ENCODE measurements around the gene PRKCB. TPM values are rescaled to one million over a fixed set of nuclear protein-coding genes. Genes with fewer than 3 reads are reported as not detected.

PRKCB gene
- total RNA-seq, 1 experiment from 2014 or later = under 0.01 TPM

DNA sequence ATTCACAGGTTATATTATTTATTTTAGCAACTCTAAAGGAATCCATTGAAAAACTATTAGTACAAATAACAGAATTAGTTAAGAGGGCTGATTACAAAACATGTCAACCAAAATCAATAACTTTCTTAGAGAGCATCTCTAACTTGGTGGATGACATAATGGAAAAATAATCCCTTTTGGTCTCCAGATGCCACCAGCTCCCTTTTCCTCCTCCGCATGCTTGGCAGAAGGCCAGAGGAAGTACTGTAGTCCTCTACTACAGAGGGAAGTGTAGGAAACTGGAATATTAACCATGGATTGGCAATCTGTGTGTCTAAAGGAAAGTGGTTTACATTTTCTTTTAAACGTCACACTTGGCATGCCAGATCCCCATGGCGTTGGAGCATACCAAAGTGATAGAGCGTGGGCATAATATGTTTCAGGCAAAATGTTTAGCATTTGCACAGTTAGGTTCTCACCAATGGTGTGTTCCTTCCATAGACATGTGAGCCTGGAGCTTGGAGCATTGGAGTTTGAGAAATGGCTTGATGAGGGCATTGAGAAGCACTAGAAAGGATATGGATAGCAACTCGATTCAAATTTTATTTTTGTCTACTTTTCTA is 106.3 kb downstream of the PRKCB start:
- no peak for DNase-seq (ENCODE audit: low spot score)

DNA sequence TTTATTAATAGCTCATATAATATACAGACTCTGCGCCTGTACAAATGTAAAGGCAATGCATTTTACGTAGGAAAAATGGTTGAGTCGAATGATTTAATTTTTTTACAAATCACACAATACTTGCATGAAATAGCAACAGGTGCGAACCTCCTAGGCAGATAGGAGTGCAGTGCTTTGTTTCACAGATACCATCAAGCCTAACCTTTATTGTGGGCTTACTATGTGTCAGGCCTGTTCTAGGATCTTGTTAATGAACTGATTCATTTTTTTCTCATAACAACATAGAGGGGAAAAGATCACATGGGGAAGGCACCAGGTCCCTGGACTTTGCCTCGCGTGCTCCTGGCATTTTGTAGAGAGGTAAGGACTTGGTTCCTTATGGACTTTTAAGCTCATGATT is 107.8 kb downstream of the PRKCB start:
- no peak for DNase-seq (ENCODE audit: low spot score)

DNA sequence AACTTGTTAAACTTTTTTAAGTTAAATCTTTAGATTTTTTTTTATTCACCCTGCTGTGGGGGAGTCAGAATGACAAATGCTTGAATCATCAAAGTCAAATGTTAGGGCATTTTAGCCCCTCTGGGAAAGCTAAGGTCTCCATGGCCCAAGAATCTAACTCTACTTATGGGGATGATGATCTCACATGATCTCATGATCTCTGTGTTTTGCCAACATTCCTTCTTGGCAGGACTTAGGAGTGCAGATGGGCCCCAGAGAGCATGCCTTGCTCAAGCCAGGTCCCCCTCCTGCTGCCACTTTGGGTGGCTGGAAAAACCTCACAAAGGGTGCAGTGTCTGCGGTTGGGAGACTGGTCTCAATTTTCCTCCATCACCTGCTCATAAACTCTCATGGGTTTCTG is 108.6 kb downstream of the PRKCB start:
- no peak for DNase-seq (ENCODE audit: low spot score)

DNA sequence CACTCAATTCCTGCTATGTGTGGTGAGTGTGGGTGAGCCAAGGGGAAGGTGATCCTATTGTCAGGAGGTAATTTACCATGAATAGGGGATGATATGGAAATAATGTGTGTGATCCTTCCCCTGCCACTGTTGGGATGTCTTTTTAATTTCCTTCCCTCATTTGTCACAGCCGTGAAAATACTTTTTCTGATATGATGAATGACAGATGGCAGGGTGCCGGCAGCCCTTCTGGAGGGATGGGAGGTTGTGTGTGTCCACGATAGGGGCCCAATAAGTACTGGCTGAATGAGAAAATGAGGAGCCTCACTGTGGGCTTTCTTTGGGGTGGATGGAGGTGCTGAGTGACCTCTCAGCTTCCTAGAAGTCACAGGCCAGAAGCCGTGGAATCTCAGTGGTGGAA is 109.5 kb downstream of the PRKCB start:
- no peak for DNase-seq (ENCODE audit: low spot score)

DNA sequence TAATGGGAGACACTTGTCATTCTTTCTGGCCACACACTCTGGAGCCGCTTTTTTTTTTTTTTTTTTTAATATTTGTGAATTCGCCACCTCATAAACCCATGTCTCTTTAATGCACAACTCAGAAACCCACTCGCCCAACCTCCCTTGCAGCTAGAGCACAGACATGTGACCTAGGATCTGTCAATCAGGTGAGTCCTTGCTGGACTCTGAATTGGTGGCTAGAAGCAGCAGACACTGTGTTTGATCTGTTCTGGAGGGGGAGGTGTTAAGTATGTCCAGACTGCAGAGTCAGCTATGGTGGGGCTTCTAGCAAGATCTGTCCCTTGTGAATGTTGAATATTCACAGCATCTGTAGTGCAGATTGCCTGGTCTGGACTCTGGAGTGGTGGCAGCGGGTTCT is 112.1 kb downstream of the PRKCB start:
- DNase-seq (ENCODE audit: low spot score) = no peak

DNA sequence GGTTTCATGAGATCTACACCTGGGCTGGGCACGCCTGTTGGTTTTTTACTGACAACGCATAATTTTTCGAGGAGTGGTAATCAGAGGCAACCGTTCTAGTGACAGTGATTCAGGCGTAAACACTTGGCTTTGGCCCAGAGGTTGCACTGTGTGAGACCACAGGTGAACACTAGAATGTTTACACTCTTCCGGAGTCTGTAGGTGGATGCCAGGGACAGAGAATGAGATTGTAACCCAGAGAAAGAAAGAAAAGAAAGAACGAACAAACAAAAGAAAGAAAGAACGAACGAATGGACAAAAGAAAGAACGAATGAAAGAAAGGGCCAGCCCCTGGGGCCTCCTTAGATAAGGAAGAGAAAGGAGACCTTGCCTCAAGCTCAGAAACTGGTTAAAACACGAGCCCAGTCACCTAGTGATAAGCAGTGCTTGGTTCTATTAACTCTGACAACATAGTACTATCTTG is 113.2 kb downstream of the PRKCB start:
- no peak for DNase-seq (ENCODE audit: low spot score)

DNA sequence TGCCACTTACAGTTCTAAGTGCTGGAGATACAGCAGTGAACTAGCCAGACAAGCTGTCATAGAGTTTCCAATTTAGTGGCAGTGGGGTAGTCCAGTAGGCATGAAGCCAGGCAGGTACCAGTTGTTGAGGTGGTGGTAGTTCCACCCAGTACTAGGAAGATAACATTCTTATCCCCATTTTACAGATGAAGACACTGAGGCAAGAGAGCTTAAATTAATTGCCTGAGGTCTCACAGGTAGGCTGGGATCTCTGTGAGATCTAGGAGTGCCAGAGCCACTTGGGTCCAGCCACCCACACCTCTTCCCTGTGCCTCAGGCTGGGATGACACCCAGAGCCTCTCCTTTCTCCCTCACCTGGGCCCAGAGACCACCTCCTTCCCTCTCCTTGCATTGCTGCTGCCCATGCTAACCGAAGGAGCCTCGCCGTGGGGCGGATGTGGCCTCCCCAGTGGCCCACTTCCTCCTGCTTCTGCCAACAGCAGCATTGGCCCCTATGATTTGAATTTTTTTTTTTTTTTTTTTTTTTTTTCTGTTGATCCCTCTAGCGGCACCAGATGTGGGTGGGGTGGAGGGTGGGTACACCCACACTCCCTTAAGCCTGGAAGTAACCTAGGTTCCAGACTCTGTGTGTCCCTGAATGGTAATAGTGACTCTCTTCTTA is 114.0 kb downstream of the PRKCB start:
- DNase-seq (ENCODE audit: low spot score) = no peak

DNA sequence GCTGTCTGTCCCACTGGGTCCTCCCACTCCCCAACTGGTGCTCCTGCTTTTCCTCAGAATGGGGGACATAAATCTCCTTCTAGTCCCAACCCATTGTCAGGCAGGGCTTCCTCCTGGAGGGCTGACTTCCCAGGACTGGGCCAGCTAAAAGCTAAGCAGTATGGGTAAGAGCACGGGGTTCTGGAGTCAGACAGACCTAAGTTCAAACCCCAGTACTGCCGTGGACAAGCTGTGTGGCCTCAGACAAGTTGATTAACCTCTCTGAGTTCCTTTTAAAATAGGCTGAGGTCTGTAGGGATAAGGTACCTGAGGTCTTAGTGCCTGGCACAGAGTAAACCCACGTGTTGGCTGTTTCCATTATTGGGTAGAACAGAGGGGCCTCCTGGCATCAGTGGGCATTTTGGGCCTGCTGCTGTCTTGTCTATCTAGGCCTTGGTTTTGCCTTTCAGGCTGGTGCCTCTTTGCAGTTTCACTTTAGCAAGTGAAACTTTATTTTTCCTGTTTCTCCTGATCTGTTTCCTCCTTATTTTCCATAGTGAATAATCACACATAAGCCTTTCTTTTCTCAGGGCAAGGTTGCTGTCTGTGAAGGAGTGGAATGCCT is 114.6 kb downstream of the PRKCB start:
- no peak for DNase-seq (ENCODE audit: low spot score)

DNA sequence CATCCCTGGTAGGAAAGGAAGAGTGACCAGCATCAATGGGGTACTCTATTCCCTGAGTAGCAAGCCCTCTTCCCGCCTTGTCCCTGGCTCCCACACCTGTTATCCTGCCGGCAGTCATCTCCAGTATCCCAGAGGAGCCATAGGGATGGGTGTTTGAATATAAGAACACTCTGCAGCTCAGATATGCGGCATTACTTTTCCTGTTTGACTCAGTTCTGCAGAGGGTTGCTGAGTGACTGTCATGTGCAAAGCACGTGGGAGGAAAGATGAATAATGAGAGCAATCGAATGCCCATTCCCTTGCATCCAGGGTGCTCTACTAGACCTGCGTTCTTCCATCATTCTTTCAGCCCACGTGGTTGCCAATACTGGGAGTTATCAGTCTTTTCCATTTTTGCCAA is 115.1 kb downstream of the PRKCB start:
- no peak for DNase-seq (ENCODE audit: low spot score)

DNA sequence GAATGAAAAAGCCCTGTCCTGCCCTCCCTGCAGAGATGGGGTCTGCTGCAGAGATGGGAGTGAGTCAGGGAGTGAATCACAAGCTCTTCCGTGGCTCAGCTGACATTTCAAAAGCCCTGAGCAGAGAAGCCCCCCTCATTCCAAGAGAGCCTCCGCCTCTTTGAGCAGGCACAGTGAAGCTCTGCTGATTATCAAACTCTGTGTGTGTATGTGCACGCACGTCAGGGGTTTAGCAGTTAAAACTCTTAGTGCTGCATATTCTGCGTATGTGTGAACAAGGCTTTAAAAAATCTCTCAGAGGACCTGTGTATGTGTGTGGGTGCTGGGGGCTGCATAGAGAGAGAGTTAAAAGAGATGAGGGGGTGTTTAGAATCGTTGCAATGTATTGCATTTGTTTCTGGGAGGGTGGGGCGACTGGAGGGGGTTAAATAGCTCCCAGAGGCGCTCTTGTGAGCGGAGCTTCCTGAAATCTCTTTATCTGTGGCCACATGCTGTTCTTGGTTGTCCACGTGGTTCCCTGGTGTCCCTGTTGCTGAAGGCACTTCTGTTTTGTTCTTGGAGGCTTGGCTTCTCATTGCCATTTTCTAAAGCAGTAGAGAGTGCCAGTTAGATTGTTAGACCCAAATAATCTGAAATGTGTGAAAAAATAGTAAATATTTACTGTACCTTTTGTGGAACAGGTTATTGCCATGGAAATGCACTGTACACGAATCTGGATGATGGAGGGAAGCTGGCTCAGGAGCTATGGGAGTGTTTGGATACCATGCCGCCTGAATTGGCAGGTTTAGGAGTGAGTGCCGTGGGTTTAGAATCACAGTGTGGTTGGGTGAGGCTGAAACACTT is 116.6 kb downstream of the PRKCB start:
- DNase-seq (ENCODE audit: low spot score) = no peak

DNA sequence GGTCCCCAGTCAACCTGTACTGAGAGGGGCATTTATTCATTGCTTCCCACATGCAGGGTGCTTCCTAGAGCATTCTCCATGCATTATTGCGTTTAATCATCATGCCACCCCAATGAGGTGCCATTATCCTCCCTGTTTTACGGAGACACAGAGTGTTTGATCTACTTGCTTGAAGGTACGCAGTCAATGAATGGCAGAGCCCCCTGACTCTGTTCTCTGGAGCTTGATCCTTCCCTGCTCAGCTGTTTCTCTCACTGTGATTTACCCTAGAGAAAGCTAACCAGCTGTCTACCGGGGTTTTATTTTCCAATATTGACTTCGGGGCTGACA is 117.2 kb downstream of the PRKCB start:
- no peak for DNase-seq (ENCODE audit: low spot score)

DNA sequence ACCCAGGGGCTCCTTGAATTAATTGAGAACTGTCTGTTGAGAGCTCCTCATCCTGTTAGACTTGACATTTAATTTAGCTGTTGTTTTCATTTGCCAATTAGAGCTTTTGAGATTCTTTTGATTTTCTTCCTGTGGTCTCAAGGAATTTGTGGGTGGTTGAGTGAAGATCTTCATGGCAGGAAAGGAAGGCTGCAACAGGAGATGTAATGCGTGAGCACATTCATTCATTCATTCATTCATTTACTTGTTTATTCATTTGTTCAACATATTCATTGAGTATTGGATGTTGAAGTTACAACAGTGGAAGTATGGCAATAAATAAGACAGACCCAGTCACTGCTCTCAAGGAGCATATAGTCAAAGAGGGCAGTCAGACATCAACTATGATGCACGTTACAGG is 117.7 kb downstream of the PRKCB start:
- no peak for DNase-seq (ENCODE audit: low spot score)

DNA sequence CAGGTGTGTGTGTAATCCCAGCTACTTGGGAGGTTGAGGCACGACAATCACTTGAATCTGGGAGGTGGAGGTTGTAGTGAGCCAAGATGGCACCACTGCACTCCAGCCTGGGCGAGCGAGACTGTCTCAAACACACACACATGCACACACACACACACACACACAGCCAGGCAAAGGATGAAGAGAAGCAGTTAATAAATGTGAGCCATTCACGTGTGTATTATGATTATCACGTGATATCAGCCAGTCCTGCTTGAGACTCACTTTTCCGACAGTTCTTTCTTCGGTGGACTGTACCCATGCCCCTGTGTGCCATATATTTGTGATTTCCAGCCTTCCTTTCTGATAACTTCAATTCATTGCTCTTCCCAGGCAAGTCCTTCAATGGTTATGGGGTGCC is 119.3 kb downstream of the PRKCB start:
- DNase-seq (ENCODE audit: low spot score) = no peak

DNA sequence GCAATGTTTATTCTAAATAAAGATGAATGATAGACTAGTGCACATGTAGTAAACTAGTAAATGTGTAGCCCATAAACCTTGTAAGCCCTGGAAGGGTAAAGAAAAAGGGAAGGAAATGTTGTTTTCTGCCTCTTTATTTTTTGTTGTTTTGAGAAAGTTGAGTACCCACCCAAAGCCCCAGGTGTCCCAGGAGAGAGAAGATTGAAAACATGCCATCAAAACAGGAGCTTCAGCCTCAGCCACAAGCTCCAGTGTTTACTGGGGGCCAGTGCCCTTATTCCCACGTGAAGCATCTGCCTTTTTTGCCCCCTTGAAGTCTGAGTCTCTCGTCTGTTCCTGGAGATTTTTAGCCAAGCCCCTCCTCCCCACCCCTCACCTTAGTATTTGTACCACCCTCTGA is 121.5 kb downstream of the PRKCB start:
- no peak for DNase-seq (ENCODE audit: low spot score)

DNA sequence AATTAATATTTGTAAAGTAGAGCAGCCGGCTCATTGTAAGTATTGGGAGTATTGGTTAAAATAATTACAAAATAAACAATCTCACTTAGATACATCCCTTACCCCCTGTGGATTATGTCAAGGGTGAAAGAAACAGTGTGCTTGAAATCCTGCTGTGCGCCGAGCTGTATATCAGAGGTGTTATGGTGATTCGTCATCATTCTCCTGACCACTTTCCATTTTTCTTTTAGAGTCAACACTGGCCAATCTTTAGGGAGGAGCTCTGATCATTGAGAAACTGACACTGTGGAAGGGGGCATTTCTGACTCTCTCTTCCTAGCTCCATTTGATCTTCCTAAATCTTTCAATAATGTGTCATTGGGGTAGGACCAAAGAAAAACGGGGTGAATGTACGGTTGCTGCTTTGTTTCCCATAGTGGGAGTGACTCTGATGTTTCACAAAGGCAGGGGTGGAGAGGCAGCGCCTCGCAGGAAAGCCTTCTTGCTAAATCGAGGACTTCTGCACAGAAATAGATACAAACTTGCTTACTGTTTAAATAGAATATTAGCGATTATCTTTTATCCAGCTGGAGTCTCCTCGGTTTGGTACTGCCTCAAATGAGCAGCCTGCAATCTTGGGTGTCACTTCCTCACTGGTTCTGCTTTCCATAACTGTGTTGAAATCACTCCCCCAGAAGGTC is 123.4 kb downstream of the PRKCB start:
- no peak for DNase-seq (ENCODE audit: low spot score)

DNA sequence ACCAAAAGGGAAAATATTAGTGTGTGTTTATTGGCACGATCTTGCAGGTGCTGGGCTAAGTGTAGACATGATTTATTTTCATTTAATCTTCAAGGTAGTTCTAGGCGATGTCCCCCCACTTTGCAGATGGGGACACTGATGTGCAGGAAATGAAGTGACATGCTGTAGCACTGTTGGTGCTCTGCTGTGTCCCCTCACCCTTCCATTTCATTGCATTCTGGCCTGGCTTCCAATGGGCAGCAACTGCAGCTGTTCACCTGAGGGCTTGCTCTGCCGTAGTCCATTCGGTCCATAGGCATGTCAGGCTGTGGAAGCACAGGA is 123.9 kb downstream of the PRKCB start:
- no peak for DNase-seq (ENCODE audit: low spot score)

DNA sequence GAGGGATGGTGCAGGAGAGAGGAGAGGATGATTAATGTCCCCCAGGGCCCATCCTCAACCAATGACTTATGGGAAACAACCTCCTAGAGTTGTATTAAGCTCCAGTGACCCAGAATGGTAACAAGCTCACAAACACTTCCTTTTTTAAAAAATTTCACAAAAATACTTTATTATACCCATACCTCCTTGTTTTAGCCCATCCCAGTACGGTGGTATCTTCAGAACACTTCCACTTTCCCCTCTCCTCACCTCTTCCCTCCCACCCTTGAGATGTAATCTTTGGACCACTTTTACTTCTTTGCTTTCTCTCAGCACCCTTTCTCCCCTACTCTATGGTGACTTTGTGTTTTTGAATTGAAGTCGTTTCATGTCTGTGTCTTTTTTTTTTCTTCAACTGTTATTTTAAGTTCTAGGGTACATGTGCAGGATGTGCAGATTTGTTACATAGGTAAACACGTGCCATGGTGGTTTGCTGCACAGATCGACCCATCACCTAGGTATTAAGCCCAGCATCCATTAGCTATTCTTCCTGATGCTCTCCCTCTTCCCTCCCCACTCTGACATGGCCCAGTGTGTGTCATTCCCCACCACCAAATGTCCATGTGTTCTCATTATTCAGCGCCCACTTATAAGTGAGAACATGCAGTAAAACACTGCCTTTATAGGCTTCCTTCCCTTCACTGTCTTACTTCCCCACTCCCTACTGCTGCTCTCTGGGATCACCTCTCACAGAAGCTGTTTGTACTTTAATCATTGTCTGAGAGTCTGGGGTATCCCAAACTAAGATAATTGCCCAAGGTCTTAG is 124.5 kb downstream of the PRKCB start:
- no peak for DNase-seq (ENCODE audit: low spot score)

DNA sequence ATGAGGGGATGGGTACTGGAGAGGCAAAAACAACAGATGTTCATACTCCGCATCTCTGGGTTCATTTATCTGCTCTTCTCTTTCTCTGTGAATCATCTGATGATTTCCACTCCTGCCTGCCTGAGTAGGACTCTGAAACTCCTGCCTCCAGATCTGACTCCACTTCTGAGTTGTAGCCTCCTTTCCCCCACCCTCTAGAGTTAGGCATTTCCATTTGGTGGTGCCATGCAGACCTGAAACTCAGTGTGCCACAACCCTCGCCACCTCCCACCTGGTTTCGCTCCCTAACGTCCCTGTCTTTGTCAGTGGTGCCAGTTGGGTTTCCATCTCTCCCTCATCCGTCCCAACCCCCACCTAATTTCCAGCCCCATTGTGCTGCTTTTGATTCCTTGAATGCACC is 126.2 kb downstream of the PRKCB start:
- no peak for DNase-seq (ENCODE audit: low spot score)

DNA sequence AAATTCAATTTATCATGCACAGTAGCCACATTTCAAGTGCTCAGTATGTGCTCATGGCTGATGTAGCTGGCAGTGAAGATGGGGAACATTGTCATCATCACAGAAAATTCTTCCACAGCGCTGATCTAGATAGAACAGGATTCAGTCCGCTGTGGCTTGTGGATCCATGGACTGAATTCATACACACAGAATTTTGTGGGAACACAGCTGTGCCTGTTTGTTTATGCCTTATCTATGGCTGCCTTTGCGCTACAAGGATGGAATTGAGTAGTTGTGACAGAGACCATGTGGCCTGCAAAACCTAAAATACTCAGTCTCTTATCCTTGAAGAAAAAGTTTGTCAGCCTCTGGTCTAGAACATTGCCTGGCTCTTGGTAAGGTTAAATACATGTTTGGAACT is 128.4 kb downstream of the PRKCB start:
- DNase-seq (ENCODE audit: low spot score) = no peak

DNA sequence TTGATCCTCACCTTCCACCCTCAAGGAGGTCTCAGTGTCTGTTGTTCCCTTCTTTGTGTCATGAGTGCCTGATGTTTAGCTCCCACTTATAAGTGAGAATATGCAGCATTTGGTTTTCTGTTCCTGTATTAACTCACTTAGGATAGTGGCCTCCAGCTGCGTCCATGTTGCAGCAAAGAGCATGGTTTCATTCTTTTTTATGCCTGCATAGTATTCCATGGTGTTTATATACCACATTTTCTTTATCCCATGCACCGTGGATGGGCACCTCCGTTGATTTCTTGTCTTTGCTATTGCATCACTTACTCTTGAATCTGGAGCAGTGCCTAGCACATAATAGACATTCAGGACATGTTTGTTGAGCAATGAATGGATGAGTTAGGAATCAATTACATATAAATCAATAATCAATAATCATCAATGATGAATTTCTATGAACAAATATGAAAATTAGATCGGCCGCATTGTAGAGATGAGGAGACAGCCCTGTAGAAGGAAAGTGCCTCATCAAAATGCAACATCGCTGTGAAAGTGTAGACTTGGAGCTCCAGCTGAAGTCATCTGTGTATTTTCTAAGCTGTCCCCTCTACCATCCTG is 129.5 kb downstream of the PRKCB start:
- no peak for DNase-seq (ENCODE audit: low spot score)
